Measurements from ENCODE around the gene PSD2. TPM values are rescaled to one million over a fixed set of nuclear protein-coding genes. Genes with fewer than 3 reads are reported as not detected.
A peak's percentile ranks its signal among the peaks of the same experiment; 100 is the strongest.

Gene PSD2
- total RNA-seq, 1 experiment from 2014 or later = not detected

- no peak for TF ChIP-seq CTCF (IDR thresholded peaks at IDR 0.05; ENCODE audit: unreplicated experiment)
- Mint-ChIP-seq H3K27ac (ENCODE audit: unreplicated experiment) (no peak overlapping the region), H3K27me3 (ENCODE audit: unreplicated experiment) (peaks cover 49% of the 10 kb centered on the region), H3K4me3 (ENCODE audit: low read depth, unreplicated experiment) (no peak overlapping the region), H3K9me3 (ENCODE audit: low read depth, unreplicated experiment) (no peaks in the 10 kb centered on the region), H3K36me3 (ENCODE audit: insufficient read depth, unreplicated experiment) (no peaks in the 10 kb centered on the region), H3K4me1 (ENCODE audit: low read depth, unreplicated experiment) (peaks cover 8% of the 10 kb centered on the region)
- peak; percentile 57 for DNase-seq
- BruUV-seq (replicated peaks) = no TSS peak
- intact Hi-C loops (cut with micrococcal nuclease; ENCODE audit: unreplicated experiment) = loop anchor here (5.0 kb wide), 1 partner anchor 90 kb away; no protein-coding TSS in a partner anchor
- CTCF ChIA-PET = interaction anchor here (0.7 kb wide), 2 partner anchors 14 to 72 kb away, joined by 3 read pairs; no protein-coding TSS in a partner anchor
These were observed 81.6 kb downstream of the PSD2 start for GRCh38 chr5:139877129-139877597.

- intact Hi-C loops (cut with micrococcal nuclease; ENCODE audit: unreplicated experiment) = loop anchor here (5.0 kb wide), 1 partner anchor 89 kb away; no protein-coding TSS in a partner anchor
- Mint-ChIP-seq H3K9me3 (ENCODE audit: low read depth, unreplicated experiment) (no peaks in the 10 kb centered on the region), H3K27ac (ENCODE audit: unreplicated experiment) (no peak overlapping the region), H3K27me3 (ENCODE audit: unreplicated experiment) (peaks cover 43% of the 10 kb centered on the region), H3K4me1 (ENCODE audit: low read depth, unreplicated experiment) (peaks cover 8% of the 10 kb centered on the region), H3K4me3 (ENCODE audit: low read depth, unreplicated experiment) (no peak overlapping the region), H3K36me3 (ENCODE audit: insufficient read depth, unreplicated experiment) (no peaks in the 10 kb centered on the region)
- CTCF ChIA-PET = no interaction called here
- DNase-seq = peak; percentile 35
- BruUV-seq (replicated peaks) = no TSS peak
- no peak for TF ChIP-seq CTCF (IDR thresholded peaks at IDR 0.05; ENCODE audit: unreplicated experiment)
These were observed 82.5 kb downstream of the PSD2 start for GRCh38 chr5:139878093-139878492.

GRCh38 chr5:139880416-139881142 lies 85.0 kb downstream of the PSD2 start:
- Mint-ChIP-seq H3K9me3 (ENCODE audit: low read depth, unreplicated experiment) (no peaks in the 10 kb centered on the region), H3K27ac (ENCODE audit: unreplicated experiment) (no peak overlapping the region), H3K4me1 (ENCODE audit: low read depth, unreplicated experiment) (peaks cover 8% of the 10 kb centered on the region), H3K36me3 (ENCODE audit: insufficient read depth, unreplicated experiment) (no peaks in the 10 kb centered on the region), H3K4me3 (ENCODE audit: low read depth, unreplicated experiment) (no peak overlapping the region), H3K27me3 (ENCODE audit: unreplicated experiment) (peaks cover 46% of the 10 kb centered on the region)
- no TSS peak for BruUV-seq (replicated peaks)
- intact Hi-C loops (cut with micrococcal nuclease; ENCODE audit: unreplicated experiment) = no loop called here
- no peak for DNase-seq
- CTCF ChIA-PET = interaction anchor here (0.7 kb wide), 1 partner anchor 151 kb away, joined by 5 read pairs; no protein-coding TSS in a partner anchor
- TF ChIP-seq CTCF (IDR thresholded peaks at IDR 0.05; ENCODE audit: unreplicated experiment) = no peak

GRCh38 chr5:139881143-139881733 lies 85.6 kb downstream of the PSD2 start:
- Mint-ChIP-seq H3K36me3 (ENCODE audit: insufficient read depth, unreplicated experiment) (no peaks in the 10 kb centered on the region), H3K4me1 (ENCODE audit: low read depth, unreplicated experiment) (peaks cover 8% of the 10 kb centered on the region), H3K9me3 (ENCODE audit: low read depth, unreplicated experiment) (no peaks in the 10 kb centered on the region), H3K4me3 (ENCODE audit: low read depth, unreplicated experiment) (no peak overlapping the region), H3K27me3 (ENCODE audit: unreplicated experiment) (peaks cover 53% of the 10 kb centered on the region), H3K27ac (ENCODE audit: unreplicated experiment) (no peak overlapping the region)
- CTCF ChIA-PET = interaction anchor here (0.6 to 0.7 kb wide), 2 partner anchors 41 to 151 kb away, joined by 3 to 5 read pairs; no protein-coding TSS in a partner anchor
- DNase-seq = no peak
- no TSS peak for BruUV-seq (replicated peaks)
- TF ChIP-seq CTCF (IDR thresholded peaks at IDR 0.05; ENCODE audit: unreplicated experiment) = no peak
- intact Hi-C loops (cut with micrococcal nuclease; ENCODE audit: unreplicated experiment) = no loop called here

All from Calu3 (cell line).